GM13977 (cell line): ENCODE data around the gene RAP1A.

Source experiments
- DNase-seq: peaks from one replicate; pipeline ENCODE4 v3.0.0; 2012; ENCODE audit warnings: low spot score
- in situ Hi-C: fragments of 300-500 bp; cut with MboI; formaldehyde crosslinking; loops from one replicate; pipeline ENCODE4 v1.12.0; 2022; ENCODE audit warnings: low sequenced_read_pairs, low pct_unique_long_range_greater_than_20kb, mixed read lengths, inconsistent platforms; ENCODE audit not compliant: unreplicated experiment
- TF ChIP-seq, protein P1 (sequence below): IDR thresholded peaks from 2 replicates; pipeline ENCODE4 v1.5.1; 2012; ENCODE audit warnings: mild to moderate bottlenecking, control low read depth; ENCODE audit not compliant: insufficient read depth; ENCODE audit errors: extremely low read depth, missing control alignments

Gene RAP1A

DNA sequence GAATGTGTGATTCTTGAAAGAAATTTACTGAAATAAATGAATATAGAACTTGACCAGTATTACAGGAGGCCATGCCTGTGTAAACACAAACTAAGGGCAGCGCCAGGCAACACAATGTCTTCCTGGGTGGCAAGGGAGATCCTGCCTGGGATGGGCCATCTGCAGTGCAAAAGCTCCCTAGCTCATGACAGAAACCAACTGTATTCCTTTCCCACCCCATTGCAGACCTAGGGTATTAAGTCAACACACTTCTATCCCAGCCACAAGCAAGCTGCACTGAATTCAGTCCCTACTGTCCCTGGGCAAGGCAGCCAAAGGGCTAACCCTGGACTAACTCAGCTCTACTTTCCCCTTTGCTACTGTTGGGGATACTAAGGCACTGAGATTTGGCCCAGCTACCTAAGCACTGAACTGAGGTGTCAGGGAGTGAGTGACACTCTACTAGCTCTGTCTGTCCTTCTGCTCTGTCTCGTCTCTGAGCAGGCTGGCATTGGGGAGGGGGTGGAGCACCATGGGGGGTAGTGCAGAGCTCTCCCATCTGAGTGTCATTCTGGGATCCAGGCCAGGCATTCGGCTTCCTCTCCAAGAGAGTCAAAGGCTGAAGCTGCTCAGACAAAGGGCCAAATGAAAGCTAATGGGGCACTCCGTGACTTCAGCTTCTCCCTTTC is 117.1 kb downstream of the RAP1A start:
- in situ Hi-C loops, result no loop called here
- TF ChIP-seq, protein P1, sequence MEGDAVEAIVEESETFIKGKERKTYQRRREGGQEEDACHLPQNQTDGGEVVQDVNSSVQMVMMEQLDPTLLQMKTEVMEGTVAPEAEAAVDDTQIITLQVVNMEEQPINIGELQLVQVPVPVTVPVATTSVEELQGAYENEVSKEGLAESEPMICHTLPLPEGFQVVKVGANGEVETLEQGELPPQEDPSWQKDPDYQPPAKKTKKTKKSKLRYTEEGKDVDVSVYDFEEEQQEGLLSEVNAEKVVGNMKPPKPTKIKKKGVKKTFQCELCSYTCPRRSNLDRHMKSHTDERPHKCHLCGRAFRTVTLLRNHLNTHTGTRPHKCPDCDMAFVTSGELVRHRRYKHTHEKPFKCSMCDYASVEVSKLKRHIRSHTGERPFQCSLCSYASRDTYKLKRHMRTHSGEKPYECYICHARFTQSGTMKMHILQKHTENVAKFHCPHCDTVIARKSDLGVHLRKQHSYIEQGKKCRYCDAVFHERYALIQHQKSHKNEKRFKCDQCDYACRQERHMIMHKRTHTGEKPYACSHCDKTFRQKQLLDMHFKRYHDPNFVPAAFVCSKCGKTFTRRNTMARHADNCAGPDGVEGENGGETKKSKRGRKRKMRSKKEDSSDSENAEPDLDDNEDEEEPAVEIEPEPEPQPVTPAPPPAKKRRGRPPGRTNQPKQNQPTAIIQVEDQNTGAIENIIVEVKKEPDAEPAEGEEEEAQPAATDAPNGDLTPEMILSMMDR, result no peak
- DNase-seq, result no peak

DNA sequence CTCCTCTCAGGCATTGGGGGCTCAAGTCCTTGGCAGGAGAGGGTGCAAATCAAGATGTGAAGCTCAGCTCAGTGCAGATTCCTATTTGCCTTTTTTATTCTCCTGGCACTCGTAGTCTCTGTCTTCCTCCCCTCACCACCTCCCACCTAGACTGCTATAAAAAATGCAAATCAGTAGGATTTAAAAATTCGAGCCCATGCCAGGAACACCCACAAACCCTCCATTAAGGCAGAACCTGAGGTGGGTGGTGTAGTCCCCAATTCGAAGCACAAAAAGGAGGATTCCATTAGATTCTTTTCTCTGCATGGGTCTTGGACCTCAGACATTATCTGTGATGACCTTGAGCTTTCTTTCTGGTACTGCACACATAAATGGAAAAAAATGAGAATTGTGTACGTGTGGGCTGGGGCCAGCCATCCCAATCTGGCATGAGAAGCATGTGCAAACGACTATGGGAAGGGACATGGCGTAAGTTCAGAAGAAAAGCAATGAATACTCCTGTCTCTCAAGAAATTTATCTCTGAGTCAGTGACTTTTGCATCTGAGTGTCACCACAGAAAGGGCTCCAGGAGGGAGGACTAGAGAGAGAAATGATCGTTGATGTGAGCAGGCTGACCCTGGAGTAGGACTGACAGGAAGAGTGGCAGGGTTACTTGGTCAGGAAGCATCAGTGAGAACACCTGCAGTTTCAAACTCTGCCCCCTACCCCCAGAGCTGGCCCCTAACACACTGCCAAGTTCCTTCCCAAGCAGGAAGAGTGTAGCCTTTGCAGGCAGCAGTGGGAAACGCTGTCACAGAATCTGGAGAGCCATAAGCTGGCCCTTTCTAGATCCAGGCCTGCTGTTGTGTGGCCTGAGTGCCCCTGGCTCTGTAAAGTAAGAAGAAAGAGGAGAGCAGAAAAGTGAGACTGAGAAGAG is 117.9 kb downstream of the RAP1A start:
- TF ChIP-seq, protein P1, result no peak
- in situ Hi-C loops, result no loop called here
- no peak for DNase-seq

DNA sequence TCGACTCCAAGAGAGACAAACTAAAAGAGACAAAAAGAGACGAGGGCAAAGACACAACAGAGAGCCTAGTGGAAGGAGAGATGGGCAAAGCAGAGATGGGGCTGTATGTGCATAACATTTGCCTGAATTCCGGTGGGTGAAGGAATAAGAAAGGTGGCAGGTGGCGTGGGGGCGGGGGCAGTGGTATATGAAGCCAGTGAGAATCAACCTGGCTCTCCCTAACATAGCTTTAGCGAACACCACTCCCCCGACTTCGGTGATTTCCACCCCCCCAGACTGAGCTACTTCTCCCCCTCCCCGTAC is 118.5 kb downstream of the RAP1A start:
- in situ Hi-C loops, result no loop called here
- DNase-seq, result no peak
- TF ChIP-seq, protein P1, result no peak

DNA sequence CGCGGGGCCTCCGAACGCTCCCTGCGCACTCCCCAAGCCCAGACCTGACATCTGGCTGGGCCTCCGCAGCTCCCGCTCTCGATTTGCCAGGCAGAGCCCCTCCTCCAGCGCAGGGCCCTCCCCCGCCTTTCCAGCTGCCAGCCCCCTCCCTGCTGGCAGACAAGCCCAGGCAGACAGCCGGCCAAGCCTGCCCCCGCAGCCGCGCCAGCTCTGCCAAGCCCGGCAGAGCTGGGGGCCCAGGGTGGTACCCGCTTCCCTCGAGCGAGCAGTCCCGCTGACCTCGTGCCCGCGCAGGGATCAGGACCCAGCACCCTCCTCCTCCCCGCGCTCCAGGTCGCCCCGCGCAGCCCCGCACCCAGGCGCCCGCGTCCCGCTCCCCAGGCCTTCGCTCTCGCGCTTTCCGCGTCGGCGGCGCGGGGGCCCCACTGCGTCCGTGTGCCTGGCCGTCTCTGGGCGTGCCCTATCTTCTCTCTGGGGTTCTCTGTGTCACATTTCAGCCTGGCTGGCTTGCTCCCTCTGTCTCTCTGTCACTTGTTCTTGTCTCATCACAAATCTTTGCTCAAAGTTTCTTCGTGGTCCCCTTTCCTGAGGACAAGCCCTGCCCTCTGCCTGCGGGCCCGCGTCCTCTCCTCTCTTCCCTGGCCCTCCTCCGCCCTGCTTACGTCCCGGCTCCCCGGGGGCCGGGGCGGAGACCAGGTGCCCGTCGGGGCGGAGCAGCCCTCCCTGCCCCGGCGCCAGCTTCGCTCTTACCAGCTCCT is 119.0 kb downstream of the RAP1A start:
- in situ Hi-C loops, result no loop called here
- DNase-seq, result peak; percentile 57
- TF ChIP-seq, protein P1, result no peak

DNA sequence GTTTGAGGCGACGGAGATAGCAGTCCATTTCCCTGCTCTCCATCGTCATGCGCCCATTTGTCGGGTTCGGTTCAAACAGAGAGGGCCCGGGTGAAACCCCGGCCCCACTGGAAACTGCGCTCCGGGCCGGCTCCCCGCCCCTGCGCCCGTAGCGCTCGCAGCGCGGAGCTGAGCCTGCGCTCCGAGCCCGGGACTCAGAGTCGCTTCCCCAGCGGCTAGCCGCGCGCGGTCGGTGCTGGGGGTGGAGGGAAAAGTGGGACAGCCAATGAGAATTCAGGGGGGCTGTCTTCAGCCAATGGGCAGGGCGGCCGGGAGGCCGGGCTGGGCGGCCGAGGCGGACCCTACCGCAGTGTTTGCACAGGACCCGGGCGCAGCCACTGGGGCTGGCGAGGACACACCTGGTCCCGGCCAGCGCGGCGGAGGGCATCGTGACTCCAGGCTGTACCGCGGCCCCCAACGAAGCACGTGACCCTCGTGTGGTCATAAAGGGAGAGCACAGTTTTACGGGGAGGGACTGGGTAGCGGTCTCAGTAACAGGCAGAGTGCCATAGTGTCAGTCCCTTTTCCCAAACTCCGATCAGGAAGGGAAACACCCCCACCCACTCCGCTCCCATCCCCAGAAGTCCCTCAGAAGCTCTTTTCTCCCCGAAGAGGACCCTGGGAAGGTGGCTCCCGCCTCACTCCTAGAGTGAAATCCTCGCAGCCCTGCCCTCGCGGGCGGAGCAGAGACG is 119.8 kb downstream of the RAP1A start, which contains the start of gene INKA2:
Gene INKA2 (minus strand): TSS at position 202 of the 731 bp plus-strand sequence. CDS start 153 bp downstream, at position 49.
- DNase-seq, result peak; percentile 94
- in situ Hi-C loops, result no loop called here
- TF ChIP-seq, protein P1, result no peak
